Naive thymus-derived CD4-positive, alpha-beta T cell (primary cell): ENCODE measurements around the gene SEMA4F. TPM values are rescaled to one million over a fixed set of nuclear protein-coding genes. Genes with fewer than 3 reads are reported as not detected.

Experiments
- ATAC-seq: fragments of 150-1000 bp; cut with Tn5 transposase; 2 replicates; pipeline ENCODE4 v1.10.0; 2021; ENCODE audit warnings: mild to moderate bottlenecking, moderate library complexity
- CTCF ChIA-PET: fragments of 350-600 bp; sonication (Branson Sonifier 250); formaldehyde crosslinking; loops from one replicate; lab custom pipeline; 2021; ENCODE audit warnings: antibody characterized with exemption; lab: Charles Lee
- POLR2A ChIA-PET: fragments of 350-600 bp; sonication (Branson Sonifier 250); formaldehyde crosslinking; loops from one replicate; lab custom pipeline; 2021; ENCODE audit warnings: antibody characterized with exemption, inconsistent platforms; lab: Charles Lee
- DNase-seq, 9 donors: peaks; one replicate each; pipeline versions ENCODE4 v3.0.0 to v3.0.0-alpha.2; 2020 to 2022; ENCODE audit warnings: mixed read lengths in 1 of 9
- H3K27ac ChIP-seq: one replicate; pipeline ENCODE4 v1.7.0; 2013; ENCODE audit warnings: mild to moderate bottlenecking, low read depth, low read length, moderate library complexity
- H3K27me3 ChIP-seq, 2 donors: one replicate each; pipeline ENCODE4 v1.7.0; 2013; ENCODE audit warnings: low read length in 2 of 2, mild to moderate bottlenecking in 2 of 2, moderate library complexity in 2 of 2; ENCODE audit not compliant: control insufficient read depth in 2 of 2, insufficient read depth in 2 of 2
- H3K36me3 ChIP-seq, 3 experiments: 1 replicate in 2 of 3; 2 replicates in 1 of 3; pipeline ENCODE4 v1.7.0; 2013; ENCODE audit warnings: low read length in 3 of 3, mild to moderate bottlenecking in 3 of 3, moderate library complexity in 1 of 3; ENCODE audit not compliant: insufficient read depth in 3 of 3, control insufficient read depth in 2 of 3
- H3K4me1 ChIP-seq, 2 donors: one replicate each; pipeline ENCODE4 v1.7.0; 2013; ENCODE audit warnings: low read length in 2 of 2, mild to moderate bottlenecking in 2 of 2, moderate library complexity in 1 of 2; ENCODE audit not compliant: control insufficient read depth in 2 of 2, insufficient read depth in 2 of 2
- H3K4me3 ChIP-seq: 2 replicates; pipeline ENCODE4 v1.7.0; 2013; ENCODE audit warnings: mild to moderate bottlenecking, low read length
- H3K9me3 ChIP-seq, 3 experiments: 1 replicate in 2 of 3; 2 replicates in 1 of 3; pipeline ENCODE4 v1.7.0; 2013; ENCODE audit warnings: low read length in 3 of 3; ENCODE audit not compliant: control insufficient read depth in 2 of 3
- H3K27ac Mint-ChIP-seq, 9 donors: one replicate each; pipeline ENCODE4 v1.8.0; 2020 to 2022; ENCODE audit warnings: mixed read lengths in 9 of 9, mild to moderate bottlenecking in 8 of 9, moderate library complexity in 5 of 9, inconsistent platforms in 2 of 9
- H3K27me3 Mint-ChIP-seq, 5 donors: one replicate each; pipeline ENCODE4 v1.8.0; 2021 to 2022; ENCODE audit warnings: mixed read lengths in 5 of 5, mild to moderate bottlenecking in 1 of 5
- H3K36me3 Mint-ChIP-seq, 5 donors: one replicate each; pipeline ENCODE4 v1.8.0; 2020 to 2022; ENCODE audit warnings: mixed read lengths in 5 of 5, mild to moderate bottlenecking in 3 of 5, inconsistent platforms in 1 of 5
- H3K4me1 Mint-ChIP-seq, 7 donors: one replicate each; pipeline ENCODE4 v1.8.0; 2020 to 2022; ENCODE audit warnings: mixed read lengths in 7 of 7, mild to moderate bottlenecking in 3 of 7, inconsistent platforms in 1 of 7
- H3K4me3 Mint-ChIP-seq, 10 donors: one replicate each; pipeline ENCODE4 v1.8.0; 2020 to 2022; ENCODE audit warnings: mild to moderate bottlenecking in 10 of 10, mixed read lengths in 10 of 10, moderate library complexity in 6 of 10, inconsistent platforms in 2 of 10
- H3K9me3 Mint-ChIP-seq, 11 donors: one replicate each; pipeline ENCODE4 v1.8.0; 2020 to 2022; ENCODE audit warnings: mixed read lengths in 11 of 11, mild to moderate bottlenecking in 4 of 11, inconsistent platforms in 1 of 11, moderate library complexity in 1 of 11
- intact Hi-C, 2 donors: fragments of 100-400 bp; cut with micrococcal nuclease; formaldehyde crosslinking; loops; one replicate each; pipeline ENCODE4 v1.15.1; 2023
- polyA plus RNA-seq, 2 donors: library from polyadenylated mRNA; unstranded; fragments of 300-500 nt; fragmentation: Illumina TruSeq; gene quantifications; one replicate each; pipeline ENCODE4 v1.2.3, GENCODE V29; 2021
- total RNA-seq, 6 experiments: library from RNA in 5 of 6; stranded (reverse) in 5 of 6; gene quantifications; 1 replicate in 5 of 6; 2 replicates in 1 of 6; pipeline ENCODE4 v1.2.3 and lab custom pipeline; 2021 to 2026

SEMA4F gene
- total and polyA plus RNA-seq, 7 experiments from 2014 or later, result 5.7 to 23.6 (median 8.6) TPM

GRCh38 chr2:74704216-74704615, 50.2 kb downstream of the SEMA4F start:
- CTCF ChIA-PET, result no interaction called here
- H3K4me1 Mint-ChIP-seq, result peaks cover 0 to 7% (median 0%) of the 10 kb centered on the region in 7 donors

GRCh38 chr2:74706741-74707140, 52.7 kb downstream of the SEMA4F start:
- Mint-ChIP-seq H3K36me3 (peaks cover 0 to 21% (median 14%) of the 10 kb centered on the region in 5 donors), H3K27ac (no peak overlapping the region), H3K4me3 (no peak overlapping the region), H3K27me3 (peaks cover 0 to 25% (median 0%) of the 10 kb centered on the region in 5 donors), H3K4me1 (peaks cover 0 to 6% (median 0%) of the 10 kb centered on the region in 7 donors), H3K9me3 (peaks cover 0 to 4% (median 0%) of the 10 kb centered on the region in 11 donors)
- Histone ChIP-seq H3K9me3 (no peaks in the 10 kb centered on the region), H3K27ac (no peak overlapping the region), H3K4me1 (no peaks in the 10 kb centered on the region), H3K27me3 (no peaks in the 10 kb centered on the region), H3K4me3 (no peak overlapping the region), H3K36me3 (no peaks in the 10 kb centered on the region)
- intact Hi-C loops, result no loop called here
- POLR2A ChIA-PET, result interaction anchor here (0.7 kb wide), 1 partner anchor 1920 kb away, joined by 4 read pairs; no protein-coding TSS in a partner anchor
- CTCF ChIA-PET, result no interaction called here
- no peak for DNase-seq
- ATAC-seq, result no peak

More at GRCh38 chr2:74704216-74704615, 50.2 kb downstream of the SEMA4F start:
- Histone ChIP-seq H3K4me1 (no peaks in the 10 kb centered on the region), H3K27me3 (no peaks in the 10 kb centered on the region), H3K27ac (no peak overlapping the region), H3K4me3 (no peak overlapping the region), H3K9me3 (no peaks in the 10 kb centered on the region), H3K36me3 (no peaks in the 10 kb centered on the region)
- no peak overlapping the region for H3K27ac Mint-ChIP-seq
- no peak for ATAC-seq
- H3K27me3 Mint-ChIP-seq, result peaks cover 0 to 26% (median 0%) of the 10 kb centered on the region in 5 donors
- peaks cover 0 to 34% (median 23%) of the 10 kb centered on the region in 5 donors for H3K36me3 Mint-ChIP-seq
- DNase-seq, result no peak
- POLR2A ChIA-PET, result no interaction called here
- peaks cover 0 to 4% (median 0%) of the 10 kb centered on the region in 11 donors for H3K9me3 Mint-ChIP-seq
- intact Hi-C loops, result no loop called here
- no peak overlapping the region for H3K4me3 Mint-ChIP-seq

- Mint-ChIP-seq H3K4me1 (peaks cover 0 to 2% (median 0%) of the 10 kb centered on the region in 7 donors), H3K27ac (no peak overlapping the region), H3K27me3 (peaks cover 0 to 23% (median 0%) of the 10 kb centered on the region in 5 donors), H3K36me3 (peaks cover 0 to 15% (median 9%) of the 10 kb centered on the region in 5 donors), H3K9me3 (peaks cover 0 to 4% (median 0%) of the 10 kb centered on the region in 11 donors), H3K4me3 (no peak overlapping the region)
- no peaks in the 10 kb centered on the region for H3K27me3 ChIP-seq
- no peaks in the 10 kb centered on the region for H3K36me3 ChIP-seq
- no peak overlapping the region for H3K27ac ChIP-seq
- ChIA-PET CTCF (interaction anchor here (0.7 kb wide), 1 partner anchor 10 kb away, joined by 3 read pairs; no protein-coding TSS in a partner anchor), POLR2A (no interaction called here)
- H3K4me3 ChIP-seq, result no peak overlapping the region
- no peak for DNase-seq
- intact Hi-C loops, result no loop called here
- no peaks in the 10 kb centered on the region for H3K4me1 ChIP-seq
- no peak for ATAC-seq
- H3K9me3 ChIP-seq, result no peaks in the 10 kb centered on the region
Measured at GRCh38 chr2:74707837-74708236, 53.8 kb downstream of the SEMA4F start.

- DNase-seq (no peak), ATAC-seq (no peak)
- Histone ChIP-seq H3K4me3 (no peak overlapping the region), H3K36me3 (no peaks in the 10 kb centered on the region), H3K27ac (no peak overlapping the region), H3K9me3 (no peaks in the 10 kb centered on the region), H3K27me3 (no peaks in the 10 kb centered on the region), H3K4me1 (no peaks in the 10 kb centered on the region)
- Mint-ChIP-seq H3K36me3 (peaks cover 0 to 15% (median 9%) of the 10 kb centered on the region in 5 donors), H3K27me3 (peaks cover 0 to 27% (median 0%) of the 10 kb centered on the region in 5 donors), H3K9me3 (peaks cover 0 to 4% (median 0%) of the 10 kb centered on the region in 11 donors), H3K4me3 (no peak overlapping the region), H3K4me1 (peaks cover 0 to 2% (median 0%) of the 10 kb centered on the region in 7 donors), H3K27ac (no peak overlapping the region)
- CTCF ChIA-PET, result interaction anchor here (0.7 kb wide), 1 partner anchor 10 kb away, joined by 3 read pairs; no protein-coding TSS in a partner anchor
- POLR2A ChIA-PET, result no interaction called here
- intact Hi-C loops, result no loop called here
Measured at GRCh38 chr2:74708296-74708695, 54.2 kb downstream of the SEMA4F start.

- Mint-ChIP-seq H3K27ac (no peak overlapping the region), H3K4me1 (peaks cover 0 to 2% (median 0%) of the 10 kb centered on the region in 7 donors), H3K4me3 (no peak overlapping the region), H3K27me3 (peaks cover 0 to 30% (median 0%) of the 10 kb centered on the region in 5 donors), H3K36me3 (peaks cover 0 to 15% (median 9%) of the 10 kb centered on the region in 5 donors), H3K9me3 (peaks cover 0 to 4% (median 0%) of the 10 kb centered on the region in 11 donors)
- Histone ChIP-seq H3K27ac (no peak overlapping the region), H3K27me3 (no peaks in the 10 kb centered on the region), H3K36me3 (no peaks in the 10 kb centered on the region), H3K4me3 (no peak overlapping the region), H3K9me3 (no peaks in the 10 kb centered on the region), H3K4me1 (no peaks in the 10 kb centered on the region)
- ChIA-PET CTCF (no interaction called here), POLR2A (interaction anchor here (0.7 kb wide), 1 partner anchor 259 kb away, joined by 5 read pairs; no protein-coding TSS in a partner anchor)
- intact Hi-C loops, result no loop called here
- ATAC-seq, result no peak
- DNase-seq, result no peak
Measured at GRCh38 chr2:74708883-74709282, 54.8 kb downstream of the SEMA4F start.

- Mint-ChIP-seq H3K4me3 (peak overlapping the region in 1 of 10 donors; percentile 9), H3K27ac (no peak overlapping the region), H3K9me3 (peaks cover 0 to 4% (median 0%) of the 10 kb centered on the region in 11 donors), H3K4me1 (peaks cover 6 to 10% (median 8%) of the 10 kb centered on the region in 7 donors), H3K27me3 (peaks cover 0 to 28% (median 8%) of the 10 kb centered on the region in 5 donors), H3K36me3 (peaks cover 0 to 9% (median 6%) of the 10 kb centered on the region in 5 donors)
- H3K4me3 ChIP-seq, result no peak overlapping the region
- no peaks in the 10 kb centered on the region for H3K36me3 ChIP-seq
- intact Hi-C loops, result no loop called here
- ChIA-PET CTCF (interaction anchor here (0.6 to 7.6 kb wide), 3 partner anchors 112 to 164 kb away, joined by 5 to 119 read pairs (median 5); no protein-coding TSS in a partner anchor), POLR2A (no interaction called here)
- no peak overlapping the region for H3K27ac ChIP-seq
- DNase-seq, result no peak
- H3K9me3 ChIP-seq, result no peaks in the 10 kb centered on the region
- no peaks in the 10 kb centered on the region for H3K4me1 ChIP-seq
- no peak for ATAC-seq
- peaks cover 0 to 8% of the 10 kb centered on the region in 2 donors for H3K27me3 ChIP-seq
Measured at GRCh38 chr2:74712223-74713053, 58.4 kb downstream of the SEMA4F start.
